Upper lobe of left lung (tissue), 6 donors: ENCODE data around the gene GET4. TPM values are rescaled to one million over a fixed set of nuclear protein-coding genes. Genes with fewer than 3 reads are reported as not detected.
A peak's percentile ranks its signal among the peaks of the same experiment; 100 is the strongest.
"Not testable (repeated sequence)": the region's sequence is repeated elsewhere in the genome, so short reads cannot be mapped to it uniquely, and the experiment has no call there.

Experiments used
- ATAC-seq, 2 donors: fragments of 200-7000 bp; cut with Tn5 transposase; one replicate each; pipeline ENCODE4 v1.9.1; 2022; ENCODE audit warnings: mild to moderate bottlenecking in 2 of 2, moderate library complexity in 2 of 2; ENCODE audit not compliant: low FRiP score in 2 of 2
- DNase-seq, 2 donors: peaks; one replicate each; pipeline ENCODE4 v3.0.0-alpha.2; 2019 to 2020
- H3K27ac ChIP-seq, 4 donors: fragments of 200-600 bp; sonication (generic); one replicate each; pipeline ENCODE4 v1.5.1; 2016 to 2019
- H3K27me3 ChIP-seq, 4 donors: fragments of 200-600 bp; sonication (generic); one replicate each; pipeline ENCODE4 v1.5.1; 2017 to 2019
- H3K36me3 ChIP-seq, 4 donors: fragments of 200-600 bp; sonication (generic); one replicate each; pipeline ENCODE4 v1.5.1; 2016 to 2019
- H3K4me1 ChIP-seq, 4 donors: fragments of 200-600 bp; sonication (generic); one replicate each; pipeline ENCODE4 v1.5.1; 2018 to 2019
- H3K4me3 ChIP-seq, 4 donors: fragments of 200-600 bp; sonication (generic); one replicate each; pipeline ENCODE4 v1.5.1; 2017 to 2019; ENCODE audit warnings: mild to moderate bottlenecking in 2 of 4, moderate library complexity in 1 of 4
- H3K9me3 ChIP-seq, 4 donors: fragments of 200-600 bp; sonication (generic); one replicate each; pipeline ENCODE4 v1.5.1; 2018 to 2019
- EP300 ChIP-seq, 4 donors: sonication (generic); formaldehyde crosslinking; IDR thresholded peaks; one replicate each; pipeline ENCODE4 v1.5.1; 2017; ENCODE audit warnings: antibody characterized with exemption in 4 of 4, control low read depth in 2 of 4
- POLR2A ChIP-seq, 4 donors: fragments of 450-650 bp; IDR thresholded peaks; one replicate each; pipeline ENCODE4 v1.5.1; 2016 to 2017; ENCODE audit warnings: antibody characterized with exemption in 4 of 4, mild to moderate bottlenecking in 2 of 4
- POLR2AphosphoS5 ChIP-seq, 2 donors: sonication (generic); formaldehyde crosslinking; IDR thresholded peaks; one replicate each; pipeline ENCODE4 v1.5.1; 2017; ENCODE audit warnings: antibody characterized with exemption in 2 of 2
- WGBS, 2 donors: methylation state at CpG; one replicate each; pipeline ENCODE4 v1.1.5; 2017 to 2018; 5-methylcytosine and 5-hydroxymethylcytosine counted together
- total RNA-seq, 6 donors: library from RNA; depleted of rRNA in 4 of 6; stranded (reverse); fragments of >200 nt in 4 of 6; gene quantifications; one replicate each; pipeline versions ENCODE4 v1.1.0 to v1.2.1, GENCODE V29; 2016 to 2021
- TF ChIP-seq, protein P1 (sequence below), 6 experiments: fragments of 450-650 bp in 4 of 6; fragments of 200-600 bp in 2 of 6; sonication (generic) in 2 of 6; IDR thresholded peaks; one replicate each; pipeline ENCODE4 v1.5.1; 2016 to 2019; ENCODE audit warnings: antibody characterized with exemption in 6 of 6
- donor health status: DM: no; HTN: no; CAD: no; lungs with moderate emphysema.
- donor health status: DM: no; HTN: yes; CAD: no; lungs with severe emphysema.

Gene GET4
- total RNA-seq, 6 donors from 2014 or later = 26.0 to 82.6 (median 40.8) TPM

DNA sequence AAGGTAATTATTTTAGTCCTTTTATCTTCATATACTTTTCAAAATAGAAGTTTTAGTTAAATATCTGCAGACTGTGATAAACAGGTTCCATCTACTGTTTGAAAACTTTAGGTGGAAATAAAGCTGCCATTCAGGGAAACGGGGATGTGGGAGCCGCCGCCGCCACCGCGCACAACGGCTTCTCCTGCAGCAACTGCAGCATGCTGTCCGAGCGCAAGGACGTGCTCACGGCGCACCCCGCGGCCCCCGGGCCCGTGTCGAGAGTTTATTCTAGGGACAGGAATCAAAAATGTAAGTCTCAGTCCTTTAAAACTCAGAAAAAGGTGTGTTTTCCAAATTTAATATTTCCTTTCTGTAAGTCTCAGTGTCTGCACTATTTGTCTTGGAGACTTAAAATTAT, 33.1 kb upstream of the GET4 start:
- H3K36me3 ChIP-seq = peaks cover 41 to 58% (median 46%) of the 10 kb centered on the region in 4 donors
- TF ChIP-seq POLR2AphosphoS5 (IDR thresholded peaks at IDR 0.05) (no peak), POLR2A (IDR thresholded peaks at IDR 0.05) (no peak), EP300 (IDR thresholded peaks at IDR 0.05) (no peak)
- TF ChIP-seq, protein P1, sequence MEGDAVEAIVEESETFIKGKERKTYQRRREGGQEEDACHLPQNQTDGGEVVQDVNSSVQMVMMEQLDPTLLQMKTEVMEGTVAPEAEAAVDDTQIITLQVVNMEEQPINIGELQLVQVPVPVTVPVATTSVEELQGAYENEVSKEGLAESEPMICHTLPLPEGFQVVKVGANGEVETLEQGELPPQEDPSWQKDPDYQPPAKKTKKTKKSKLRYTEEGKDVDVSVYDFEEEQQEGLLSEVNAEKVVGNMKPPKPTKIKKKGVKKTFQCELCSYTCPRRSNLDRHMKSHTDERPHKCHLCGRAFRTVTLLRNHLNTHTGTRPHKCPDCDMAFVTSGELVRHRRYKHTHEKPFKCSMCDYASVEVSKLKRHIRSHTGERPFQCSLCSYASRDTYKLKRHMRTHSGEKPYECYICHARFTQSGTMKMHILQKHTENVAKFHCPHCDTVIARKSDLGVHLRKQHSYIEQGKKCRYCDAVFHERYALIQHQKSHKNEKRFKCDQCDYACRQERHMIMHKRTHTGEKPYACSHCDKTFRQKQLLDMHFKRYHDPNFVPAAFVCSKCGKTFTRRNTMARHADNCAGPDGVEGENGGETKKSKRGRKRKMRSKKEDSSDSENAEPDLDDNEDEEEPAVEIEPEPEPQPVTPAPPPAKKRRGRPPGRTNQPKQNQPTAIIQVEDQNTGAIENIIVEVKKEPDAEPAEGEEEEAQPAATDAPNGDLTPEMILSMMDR (IDR thresholded peaks at IDR 0.05) = no peak
- ATAC-seq (no peak), DNase-seq (peak in 1 of 2 donors; percentile 80)
- H3K4me1 ChIP-seq = no peaks in the 10 kb centered on the region
- no peaks in the 10 kb centered on the region for H3K9me3 ChIP-seq
- H3K27ac ChIP-seq = no peak overlapping the region
- H3K4me3 ChIP-seq = no peak overlapping the region
- WGBS, 2 donors = 97 to 99% methylated on average over 17 of the region's 17 CpGs
- H3K27me3 ChIP-seq = no peaks in the 10 kb centered on the region

DNA sequence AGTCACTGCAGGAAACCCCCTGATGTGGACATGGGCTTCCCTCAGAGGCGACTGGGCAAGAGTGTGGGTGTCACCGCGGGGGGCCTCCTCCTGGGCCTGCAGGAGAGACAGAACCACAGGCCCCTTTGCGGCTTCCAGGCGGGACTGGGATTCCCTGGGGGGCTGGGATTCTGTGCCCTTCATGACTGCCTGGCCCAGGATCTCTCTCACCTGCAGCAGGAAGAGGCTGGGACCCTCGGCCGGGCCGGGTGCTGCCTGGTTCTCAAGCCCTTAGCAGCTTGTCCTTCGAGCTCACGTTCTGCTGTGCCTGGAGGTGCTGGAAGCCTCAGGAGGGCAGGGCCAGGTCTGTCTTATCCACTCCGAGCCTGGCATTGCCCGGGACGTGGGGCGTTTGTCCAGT, 32.3 kb upstream of the GET4 start:
- Histone ChIP-seq H3K9me3 (no peaks in the 10 kb centered on the region), H3K36me3 (peaks cover 40 to 62% (median 47%) of the 10 kb centered on the region in 4 donors), H3K27ac (no peak overlapping the region), H3K27me3 (no peaks in the 10 kb centered on the region), H3K4me3 (no peak overlapping the region), H3K4me1 (no peaks in the 10 kb centered on the region)
- ATAC-seq (peak in 1 of 2 donors; percentile 24), DNase-seq (peak in 1 of 2 donors; percentile 68)
- 95 to 96% methylated on average over 5 to 14 of the region's 14 CpGs for WGBS, 2 donors
- no peak for TF ChIP-seq EP300 (IDR thresholded peaks at IDR 0.05)
- TF ChIP-seq, protein P1 (IDR thresholded peaks at IDR 0.05) = no peak
- no peak for TF ChIP-seq POLR2AphosphoS5 (IDR thresholded peaks at IDR 0.05)
- no peak for TF ChIP-seq POLR2A (IDR thresholded peaks at IDR 0.05)

DNA sequence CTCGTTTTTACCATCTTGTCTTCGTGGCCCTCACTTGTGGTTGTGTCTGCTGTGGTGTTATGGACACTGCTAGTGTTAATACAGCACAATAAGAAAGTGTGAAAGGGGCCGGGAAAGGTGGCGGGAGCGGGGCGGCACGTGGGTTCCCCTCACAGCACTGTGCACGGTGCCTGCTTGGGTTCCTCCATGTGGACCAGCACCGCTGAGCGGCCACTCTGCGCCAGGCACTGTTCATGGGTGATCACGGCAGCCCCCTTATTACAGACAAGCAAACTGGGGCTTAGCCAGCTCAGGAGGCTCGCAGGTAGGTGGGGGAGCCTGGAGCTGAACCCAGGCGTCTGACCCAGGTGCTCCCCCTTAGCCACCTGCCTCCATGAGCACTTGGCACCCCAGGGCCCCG, 31.8 kb upstream of the GET4 start:
- H3K27ac ChIP-seq = no peak overlapping the region
- peak in 1 of 2 donors; percentile 24 for ATAC-seq
- H3K27me3 ChIP-seq = no peaks in the 10 kb centered on the region
- H3K4me3 ChIP-seq = no peak overlapping the region
- peaks cover 41 to 64% (median 48%) of the 10 kb centered on the region in 4 donors for H3K36me3 ChIP-seq
- no peaks in the 10 kb centered on the region for H3K9me3 ChIP-seq
- DNase-seq = peak in 1 of 2 donors; percentile 65
- WGBS, 2 donors = 94 to 96% methylated on average over 8 to 15 of the region's 15 CpGs
- H3K4me1 ChIP-seq = no peaks in the 10 kb centered on the region
- TF ChIP-seq, protein P1 (IDR thresholded peaks at IDR 0.05) = no peak
- TF ChIP-seq EP300 (IDR thresholded peaks at IDR 0.05) = no peak
- TF ChIP-seq POLR2AphosphoS5 (IDR thresholded peaks at IDR 0.05) = no peak
- TF ChIP-seq POLR2A (IDR thresholded peaks at IDR 0.05) = no peak

DNA sequence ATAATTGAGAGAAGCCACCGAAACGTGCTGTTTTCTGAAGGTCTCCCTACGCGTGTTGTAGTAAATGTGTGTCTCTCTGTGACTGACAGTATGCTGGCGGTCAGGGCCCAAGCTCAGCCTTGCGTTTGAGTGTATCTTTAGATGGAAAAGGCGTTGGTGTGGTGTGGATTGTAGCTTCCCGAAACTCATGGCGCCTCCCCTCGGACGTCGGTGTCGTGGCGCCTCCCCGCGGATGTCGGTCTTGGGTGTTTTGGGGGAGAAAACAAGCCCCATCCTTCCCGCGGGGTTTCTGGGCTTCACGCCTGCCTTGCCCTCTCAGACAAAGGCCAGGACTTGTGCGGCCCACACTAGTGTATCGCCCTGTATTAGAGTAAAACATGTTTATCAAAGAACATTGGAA, 31.3 kb upstream of the GET4 start:
- Histone ChIP-seq H3K27ac (no peak overlapping the region), H3K4me1 (no peaks in the 10 kb centered on the region), H3K27me3 (no peaks in the 10 kb centered on the region), H3K4me3 (no peak overlapping the region), H3K36me3 (peaks cover 42 to 65% (median 49%) of the 10 kb centered on the region in 4 donors), H3K9me3 (no peaks in the 10 kb centered on the region)
- WGBS, 2 donors = 95 to 97% methylated on average over 22 of the region's 22 CpGs
- DNase-seq (peak in 1 of 2 donors; percentile 67), ATAC-seq (no peak)
- TF ChIP-seq EP300 (IDR thresholded peaks at IDR 0.05) = no peak
- TF ChIP-seq, protein P1 (IDR thresholded peaks at IDR 0.05) = no peak
- TF ChIP-seq POLR2AphosphoS5 (IDR thresholded peaks at IDR 0.05) = no peak
- TF ChIP-seq POLR2A (IDR thresholded peaks at IDR 0.05) = no peak

DNA sequence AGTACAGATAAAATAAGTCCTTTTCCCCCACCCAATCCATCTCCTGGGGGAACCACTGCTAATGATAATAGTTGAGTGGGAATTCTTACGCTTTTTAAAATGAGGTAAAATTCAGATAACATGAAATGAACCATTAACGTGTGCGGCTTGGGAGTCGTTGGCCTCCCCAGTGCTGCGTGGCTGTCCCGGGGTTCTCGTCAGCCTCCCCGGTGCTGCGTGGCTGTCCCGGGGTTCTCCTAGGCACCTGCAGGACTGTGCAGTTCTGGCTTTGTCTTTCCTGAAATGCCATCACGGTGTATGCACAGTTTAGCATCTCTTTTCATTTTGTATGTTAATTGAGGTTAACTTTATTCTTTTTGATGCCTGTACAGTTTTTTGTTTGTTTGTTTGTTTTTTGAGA, 30.6 kb upstream of the GET4 start:
- 95 to 96% methylated on average over 11 of the region's 11 CpGs for WGBS, 2 donors
- ATAC-seq = no peak
- Histone ChIP-seq H3K36me3 (peaks cover 39 to 66% (median 48%) of the 10 kb centered on the region in 4 donors), H3K4me1 (no peaks in the 10 kb centered on the region), H3K27ac (no peak overlapping the region), H3K9me3 (no peaks in the 10 kb centered on the region), H3K4me3 (no peak overlapping the region), H3K27me3 (no peaks in the 10 kb centered on the region)
- no peak for DNase-seq
- TF ChIP-seq POLR2AphosphoS5 (IDR thresholded peaks at IDR 0.05) (no peak), POLR2A (IDR thresholded peaks at IDR 0.05) (no peak), EP300 (IDR thresholded peaks at IDR 0.05) (no peak)
- TF ChIP-seq, protein P1 (IDR thresholded peaks at IDR 0.05) = no peak

DNA sequence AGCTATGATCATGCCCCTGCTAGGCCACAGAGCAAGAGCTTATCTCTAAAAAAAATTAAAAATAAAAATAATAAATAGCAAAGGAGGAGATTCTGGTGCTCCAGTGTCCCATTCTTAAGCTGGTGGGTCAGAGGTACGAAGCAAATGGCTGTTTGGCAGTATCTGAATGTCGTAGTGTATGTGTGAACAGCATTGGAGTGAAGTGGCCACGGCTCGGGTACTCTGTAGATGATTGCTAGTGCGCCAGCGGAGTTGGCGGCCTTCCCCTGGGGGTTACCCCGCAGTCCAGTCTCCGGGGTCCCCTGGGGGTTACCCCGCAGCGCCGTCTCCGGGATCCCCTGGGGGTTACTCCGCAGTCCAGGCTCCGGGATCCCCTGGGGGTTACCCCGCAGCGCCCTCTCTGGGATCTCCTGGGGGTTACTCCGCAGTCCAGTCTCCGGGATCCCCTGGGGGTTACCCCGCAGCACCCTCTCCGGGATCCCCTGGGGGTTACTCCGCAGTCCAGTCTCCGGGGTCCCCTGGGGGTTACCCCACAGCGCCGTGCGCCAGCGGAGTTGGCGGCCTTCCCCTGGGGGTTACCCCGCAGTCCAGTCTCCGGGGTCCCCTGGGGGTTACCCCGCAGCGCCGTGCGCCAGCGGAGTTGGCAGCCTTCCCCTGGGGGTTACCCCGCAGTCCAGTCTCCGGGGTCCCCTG, 29.2 kb upstream of the GET4 start:
- H3K9me3 ChIP-seq, H3K27me3 ChIP-seq, H3K27ac ChIP-seq, H3K4me3 ChIP-seq, H3K4me1 ChIP-seq, ATAC-seq: not testable (repeated sequence)
- DNase-seq = peak in 1 of 2 donors; percentile 54
- WGBS, 2 donors = 88 to 95% methylated on average over 18 to 27 of the region's 37 CpGs
- H3K36me3 ChIP-seq = peaks cover 40 to 75% (median 53%) of the 10 kb centered on the region in 4 donors

DNA sequence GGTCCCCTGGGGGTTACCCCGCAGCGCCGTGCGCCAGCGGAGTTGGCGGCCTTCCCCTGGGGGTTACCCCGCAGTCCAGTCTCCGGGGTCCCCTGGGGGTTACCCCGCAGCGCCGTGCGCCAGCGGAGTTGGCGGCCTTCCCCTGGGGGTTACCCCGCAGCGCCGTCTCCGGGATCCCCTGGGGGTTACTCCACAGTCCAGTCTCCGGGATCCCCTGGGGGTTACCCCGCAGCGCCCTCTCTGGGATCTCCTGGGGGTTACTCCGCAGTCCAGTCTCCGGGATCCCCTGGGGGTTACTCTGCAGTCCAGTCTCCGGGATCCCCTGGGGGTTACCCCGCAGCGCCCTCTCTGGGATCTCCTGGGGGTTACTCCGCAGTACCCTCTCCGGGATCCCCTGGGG, 28.6 kb upstream of the GET4 start:
- not testable (repeated sequence) for H3K27ac ChIP-seq, H3K27me3 ChIP-seq, H3K9me3 ChIP-seq, H3K4me3 ChIP-seq, H3K4me1 ChIP-seq, ATAC-seq
- peaks cover 41 to 75% (median 54%) of the 10 kb centered on the region in 4 donors for H3K36me3 ChIP-seq
- WGBS, 2 donors = 86 to 92% methylated on average over 10 to 15 of the region's 28 CpGs
- DNase-seq = peak in 1 of 2 donors; percentile 50
